ENCODE data around the gene SAP30. TPM values are rescaled to one million over a fixed set of nuclear protein-coding genes. Genes with fewer than 3 reads are reported as not detected.

The SAP30 gene
- total RNA-seq, 4 donors from 2014 or later = 15.1 to 58.5 (median 25.7) TPM

DNA sequence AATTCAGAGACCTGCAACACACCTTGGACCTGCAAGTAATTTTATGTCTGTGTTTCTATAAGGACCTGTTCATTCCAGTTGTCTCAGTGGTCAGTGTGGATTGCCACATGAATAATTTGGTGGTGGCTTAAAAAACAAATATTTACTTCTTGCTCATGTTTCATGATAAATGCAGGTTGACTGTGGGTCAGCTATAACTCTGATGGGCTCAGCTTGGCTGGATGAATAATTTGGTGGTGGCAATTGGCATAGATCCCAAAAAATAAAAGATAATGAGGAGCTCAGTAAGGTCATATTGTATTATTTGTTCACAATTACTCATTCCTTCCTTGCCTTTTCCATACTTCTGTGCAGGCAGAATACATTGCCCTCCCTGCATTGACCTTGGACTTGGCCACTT is 47.1 kb downstream of the SAP30 start:
- H3K27ac ChIP-seq = no peak overlapping the region
- no peak for DNase-seq
- no peaks in the 10 kb centered on the region for H3K9me3 ChIP-seq
- H3K4me1 ChIP-seq = no peaks in the 10 kb centered on the region
- intact Hi-C loops (cut with DNase I; ENCODE audit: low total_unique reads) = loop anchor here (5.0 kb wide), 1 partner anchor 101 kb away; no protein-coding TSS in a partner anchor
- no peak for TF ChIP-seq POLR2A (IDR thresholded peaks at IDR 0.05)
- TF ChIP-seq, protein P1, sequence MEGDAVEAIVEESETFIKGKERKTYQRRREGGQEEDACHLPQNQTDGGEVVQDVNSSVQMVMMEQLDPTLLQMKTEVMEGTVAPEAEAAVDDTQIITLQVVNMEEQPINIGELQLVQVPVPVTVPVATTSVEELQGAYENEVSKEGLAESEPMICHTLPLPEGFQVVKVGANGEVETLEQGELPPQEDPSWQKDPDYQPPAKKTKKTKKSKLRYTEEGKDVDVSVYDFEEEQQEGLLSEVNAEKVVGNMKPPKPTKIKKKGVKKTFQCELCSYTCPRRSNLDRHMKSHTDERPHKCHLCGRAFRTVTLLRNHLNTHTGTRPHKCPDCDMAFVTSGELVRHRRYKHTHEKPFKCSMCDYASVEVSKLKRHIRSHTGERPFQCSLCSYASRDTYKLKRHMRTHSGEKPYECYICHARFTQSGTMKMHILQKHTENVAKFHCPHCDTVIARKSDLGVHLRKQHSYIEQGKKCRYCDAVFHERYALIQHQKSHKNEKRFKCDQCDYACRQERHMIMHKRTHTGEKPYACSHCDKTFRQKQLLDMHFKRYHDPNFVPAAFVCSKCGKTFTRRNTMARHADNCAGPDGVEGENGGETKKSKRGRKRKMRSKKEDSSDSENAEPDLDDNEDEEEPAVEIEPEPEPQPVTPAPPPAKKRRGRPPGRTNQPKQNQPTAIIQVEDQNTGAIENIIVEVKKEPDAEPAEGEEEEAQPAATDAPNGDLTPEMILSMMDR (IDR thresholded peaks at IDR 0.05) = no peak
- H3K27me3 ChIP-seq = no peaks in the 10 kb centered on the region
- no peaks in the 10 kb centered on the region for H3K36me3 ChIP-seq
- H3K4me3 ChIP-seq = no peak overlapping the region

DNA sequence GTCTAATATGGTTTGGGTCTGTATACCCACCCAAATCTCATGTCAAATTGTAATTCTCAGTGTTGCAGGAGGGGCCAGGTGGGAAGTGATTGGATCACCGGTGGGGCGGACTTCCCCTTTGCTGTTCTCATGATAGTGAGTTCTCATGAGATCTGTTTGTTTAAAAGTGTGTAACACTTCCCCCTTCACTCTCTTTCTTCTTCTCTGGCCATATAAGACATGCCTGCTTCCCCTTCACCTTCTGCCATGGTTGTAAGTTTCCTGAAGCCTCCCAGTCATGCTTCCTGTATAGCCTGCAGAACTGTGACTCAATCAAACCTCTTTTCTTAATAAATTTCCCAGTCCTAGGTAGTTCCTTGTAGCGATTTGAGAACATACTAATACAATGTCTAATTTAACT is 47.9 kb downstream of the SAP30 start:
- intact Hi-C loops (cut with DNase I; ENCODE audit: low total_unique reads) = loop anchor here (5.0 kb wide), 1 partner anchor 101 kb away; no protein-coding TSS in a partner anchor
- no peaks in the 10 kb centered on the region for H3K9me3 ChIP-seq
- no peak for DNase-seq
- TF ChIP-seq, protein P1 (IDR thresholded peaks at IDR 0.05) = no peak
- no peak for TF ChIP-seq POLR2A (IDR thresholded peaks at IDR 0.05)
- H3K4me3 ChIP-seq = no peak overlapping the region
- H3K36me3 ChIP-seq = no peaks in the 10 kb centered on the region
- H3K27ac ChIP-seq = no peak overlapping the region
- no peaks in the 10 kb centered on the region for H3K27me3 ChIP-seq
- no peaks in the 10 kb centered on the region for H3K4me1 ChIP-seq

DNA sequence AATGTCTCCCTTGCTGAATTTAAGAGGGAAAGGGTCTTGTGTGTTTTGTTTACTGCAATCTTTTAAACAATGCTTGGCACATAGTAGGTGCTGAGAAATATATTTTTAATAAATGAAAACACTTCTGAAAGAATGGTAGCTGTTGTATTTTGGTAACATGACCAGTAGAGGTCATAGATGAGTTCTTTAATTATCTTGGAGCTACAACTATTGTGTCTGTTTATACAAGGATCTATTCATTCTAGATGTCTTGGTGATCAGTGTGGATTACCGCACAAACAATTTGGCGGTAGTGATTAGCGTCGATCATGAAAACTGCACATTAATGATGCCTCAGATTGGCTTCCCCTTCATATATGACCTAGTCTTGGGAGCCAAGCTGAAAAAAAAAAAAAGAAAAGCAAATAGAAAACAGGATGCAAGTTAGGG is 49.6 kb downstream of the SAP30 start:
- Histone ChIP-seq H3K9me3 (no peaks in the 10 kb centered on the region), H3K27me3 (no peaks in the 10 kb centered on the region), H3K4me1 (no peaks in the 10 kb centered on the region), H3K27ac (no peak overlapping the region), H3K36me3 (no peaks in the 10 kb centered on the region), H3K4me3 (no peak overlapping the region)
- intact Hi-C loops (cut with DNase I; ENCODE audit: low total_unique reads) = loop anchor here (5.0 kb wide), 1 partner anchor 72 kb away; no protein-coding TSS in a partner anchor
- DNase-seq = no peak
- TF ChIP-seq POLR2A (IDR thresholded peaks at IDR 0.05) = no peak
- TF ChIP-seq, protein P1 (IDR thresholded peaks at IDR 0.05) = peak; percentile 38 to 58 (median 48)

DNA sequence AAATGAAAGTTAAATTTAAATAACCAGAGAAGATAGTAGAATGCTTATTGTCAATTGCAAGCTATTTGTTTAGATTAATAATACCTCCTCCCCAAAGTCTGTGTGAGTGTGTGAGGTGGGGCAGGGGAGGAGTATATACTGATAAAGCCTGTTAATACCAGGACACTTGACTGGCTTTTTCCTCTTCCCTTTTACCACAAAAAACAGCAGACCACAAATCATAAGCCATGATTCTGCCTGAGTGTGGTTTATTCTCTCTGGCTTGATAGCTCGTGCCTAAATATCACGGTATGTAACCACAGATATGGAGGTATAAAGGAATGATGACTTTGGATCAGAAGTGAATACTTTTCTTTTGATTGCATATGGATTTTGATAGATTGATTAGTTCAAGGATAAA is 50.0 kb downstream of the SAP30 start:
- Histone ChIP-seq H3K4me1 (no peaks in the 10 kb centered on the region), H3K9me3 (no peaks in the 10 kb centered on the region), H3K36me3 (no peaks in the 10 kb centered on the region), H3K27me3 (no peaks in the 10 kb centered on the region), H3K27ac (no peak overlapping the region), H3K4me3 (no peak overlapping the region)
- intact Hi-C loops (cut with DNase I; ENCODE audit: low total_unique reads) = loop anchor here (5.0 kb wide), 1 partner anchor 72 kb away; no protein-coding TSS in a partner anchor
- DNase-seq = no peak
- TF ChIP-seq, protein P1 (IDR thresholded peaks at IDR 0.05) = no peak
- no peak for TF ChIP-seq POLR2A (IDR thresholded peaks at IDR 0.05)

DNA sequence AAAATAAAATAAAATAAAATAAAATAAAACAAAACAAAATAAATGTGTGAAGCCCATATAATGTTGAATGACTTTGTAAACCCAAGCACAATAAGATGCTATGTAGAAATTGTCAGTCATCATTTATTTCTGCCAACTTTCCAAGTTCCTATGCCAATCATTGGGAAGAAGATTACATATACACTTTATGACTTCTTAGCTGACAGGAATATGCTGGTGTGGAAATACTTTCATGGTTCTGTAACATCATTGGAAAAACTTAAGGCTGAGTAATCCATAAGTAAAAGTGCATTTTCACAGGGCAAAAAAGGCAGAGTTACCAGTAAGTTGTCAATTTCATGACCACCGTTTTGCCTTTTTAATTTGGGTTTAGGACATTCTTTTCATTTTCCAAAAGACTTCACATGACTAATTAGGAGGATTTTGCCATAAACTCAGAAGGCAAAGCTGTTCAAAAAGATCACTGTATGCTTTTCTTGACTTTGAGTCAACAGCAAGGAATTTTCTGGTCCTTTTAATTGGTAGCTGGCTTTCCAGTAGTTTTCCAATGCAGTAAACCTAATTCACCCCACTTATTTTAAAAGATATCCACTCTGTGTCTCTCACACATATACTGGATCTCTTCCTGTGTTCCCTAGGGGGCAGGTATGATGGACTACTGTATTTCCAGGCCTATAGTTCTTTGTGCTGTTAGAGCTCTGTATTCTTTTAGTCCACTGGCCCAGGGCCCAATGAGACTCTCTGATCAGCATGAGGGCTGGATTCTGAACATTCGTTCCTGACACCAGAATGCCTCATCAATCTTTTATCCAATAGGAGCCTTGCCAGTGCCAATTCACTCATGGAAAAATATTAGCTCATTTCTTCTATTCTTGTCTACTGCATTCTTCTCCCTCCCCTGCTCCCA is 54.4 kb downstream of the SAP30 start:
- Histone ChIP-seq H3K4me1 (no peaks in the 10 kb centered on the region), H3K36me3 (no peaks in the 10 kb centered on the region), H3K27ac (peak overlapping the region in 1 of 2 donors; percentile 48), H3K27me3 (no peaks in the 10 kb centered on the region), H3K4me3 (no peak overlapping the region), H3K9me3 (no peaks in the 10 kb centered on the region)
- TF ChIP-seq, protein P1 (IDR thresholded peaks at IDR 0.05) = no peak
- TF ChIP-seq POLR2A (IDR thresholded peaks at IDR 0.05) = no peak
- DNase-seq = no peak
- intact Hi-C loops (cut with DNase I; ENCODE audit: low total_unique reads) = loop anchor here (5.0 kb wide), 1 partner anchor 67 kb away; no protein-coding TSS in a partner anchor

All from uterus (tissue), 4 donors.